Breast epithelium (tissue), 4 donors: ENCODE data around the gene FASTK. TPM values are rescaled to one million over a fixed set of nuclear protein-coding genes. Genes with fewer than 3 reads are reported as not detected.

Experiments used
- DNase-seq, 2 donors: peaks; one replicate each; pipeline ENCODE4 v3.0.0-alpha.2; 2019; ENCODE audit warnings: low spot score in 2 of 2
- H3K27ac ChIP-seq, 2 donors: fragments of 200-600 bp; sonication (generic) in 1 of 2; one replicate each; pipeline ENCODE4 v1.5.1; 2016 to 2019; ENCODE audit warnings: mild to moderate bottlenecking in 1 of 2
- H3K27me3 ChIP-seq, 2 donors: fragments of 200-600 bp; sonication (generic) in 1 of 2; one replicate each; pipeline versions ENCODE4 v1.5.1 to v1.6.0; 2017 to 2019; ENCODE audit warnings: control low read depth in 1 of 2, mild to moderate bottlenecking in 1 of 2
- H3K36me3 ChIP-seq: fragments of 200-600 bp; one replicate; pipeline ENCODE4 v1.5.1; 2019
- H3K4me1 ChIP-seq, 2 donors: fragments of 200-600 bp; sonication (generic); one replicate each; pipeline ENCODE4 v1.5.1; 2016 to 2019; ENCODE audit warnings: control low read depth in 1 of 2
- H3K4me3 ChIP-seq, 3 donors: fragments of 200-600 bp; sonication (generic); 1 replicate in 2 of 3; 2 replicates in 1 of 3; pipeline ENCODE4 v1.5.1; 2016 to 2019; ENCODE audit warnings: mild to moderate bottlenecking in 3 of 3, moderate library complexity in 2 of 3
- H3K9me3 ChIP-seq, 2 donors: fragments of 200-600 bp; sonication (generic) in 1 of 2; one replicate each; pipeline ENCODE4 v1.5.1; 2016 to 2019; ENCODE audit warnings: control low read depth in 1 of 2
- CTCF ChIP-seq, 3 donors: fragments of 450-650 bp; IDR thresholded peaks; one replicate each; pipeline ENCODE4 v1.5.1; 2016 to 2017; ENCODE audit warnings: antibody characterized with exemption in 3 of 3, mild to moderate bottlenecking in 3 of 3, moderate library complexity in 3 of 3
- POLR2A ChIP-seq: fragments of 450-650 bp; IDR thresholded peaks from one replicate; pipeline ENCODE4 v1.6.1; 2016; ENCODE audit warnings: antibody characterized with exemption, mild to moderate bottlenecking, moderate library complexity
- POLR2AphosphoS5 ChIP-seq, 3 donors: sonication (generic); formaldehyde crosslinking; IDR thresholded peaks; one replicate each; pipeline ENCODE4 v1.6.1; 2017; ENCODE audit warnings: antibody characterized with exemption in 3 of 3
- intact Hi-C: fragments of 100-400 bp; cut with DNase I; formaldehyde crosslinking; loops from one replicate; pipeline ENCODE4 v1.15.1; 2023; ENCODE audit warnings: low total_unique reads
- total RNA-seq, 3 donors: library from RNA; depleted of rRNA; stranded (reverse); fragments of >200 nt; gene quantifications; one replicate each; pipeline ENCODE4 v1.1.0, GENCODE V29; 2016

Gene FASTK
- total RNA-seq, 3 donors from 2014 or later: 45.6 to 63.5 (median 60.0) TPM

- H3K27ac ChIP-seq: peak overlapping the region in 1 of 2 donors; percentile 57
- no peaks in the 10 kb centered on the region for H3K27me3 ChIP-seq
- H3K9me3 ChIP-seq: no peaks in the 10 kb centered on the region
- no peak for DNase-seq
- intact Hi-C loops: no loop called here
- no peak for TF ChIP-seq POLR2AphosphoS5 (IDR thresholded peaks at IDR 0.05)
- TF ChIP-seq POLR2A: no peak
- TF ChIP-seq CTCF (IDR thresholded peaks at IDR 0.05): no peak
- no peaks in the 10 kb centered on the region for H3K36me3 ChIP-seq
- H3K4me3 ChIP-seq: no peak overlapping the region
- peaks cover 11 to 23% of the 10 kb centered on the region in 2 donors for H3K4me1 ChIP-seq
Measured at GRCh38 chr7:151091431-151091830, 10.8 kb upstream of the FASTK start.

- H3K27me3 ChIP-seq: no peaks in the 10 kb centered on the region
- peaks cover 11 to 23% of the 10 kb centered on the region in 2 donors for H3K4me1 ChIP-seq
- H3K4me3 ChIP-seq: no peak overlapping the region
- intact Hi-C loops: no loop called here
- DNase-seq: no peak
- H3K9me3 ChIP-seq: no peaks in the 10 kb centered on the region
- H3K36me3 ChIP-seq: no peaks in the 10 kb centered on the region
- peak overlapping the region in 1 of 2 donors; percentile 57 for H3K27ac ChIP-seq
- TF ChIP-seq POLR2A (no peak), POLR2AphosphoS5 (IDR thresholded peaks at IDR 0.05) (no peak), CTCF (IDR thresholded peaks at IDR 0.05) (no peak)
Measured at GRCh38 chr7:151091003-151091402, 10.4 kb upstream of the FASTK start.

- TF ChIP-seq CTCF (IDR thresholded peaks at IDR 0.05) (no peak), POLR2AphosphoS5 (IDR thresholded peaks at IDR 0.05) (no peak), POLR2A (no peak)
- H3K9me3 ChIP-seq: no peaks in the 10 kb centered on the region
- intact Hi-C loops: no loop called here
- peak overlapping the region; percentile 93 to 96 for H3K27ac ChIP-seq
- no peak for DNase-seq
- peaks cover 11 to 23% of the 10 kb centered on the region in 2 donors for H3K4me1 ChIP-seq
- peak overlapping the region; percentile 75 to 97 (median 76) for H3K4me3 ChIP-seq
- H3K27me3 ChIP-seq: no peaks in the 10 kb centered on the region
- no peaks in the 10 kb centered on the region for H3K36me3 ChIP-seq
Measured at GRCh38 chr7:151089893-151090730, 9.5 kb upstream of the FASTK start.

GRCh38 chr7:151088856-151089699, 8.5 kb upstream of the FASTK start:
- intact Hi-C loops: no loop called here
- TF ChIP-seq POLR2AphosphoS5 (IDR thresholded peaks at IDR 0.05): peak in 2 of 3 donors; percentile 6 to 49
- TF ChIP-seq CTCF (IDR thresholded peaks at IDR 0.05): no peak
- TF ChIP-seq POLR2A: peak; percentile 13
- H3K27ac ChIP-seq: peak overlapping the region; percentile 93 to 96
- no peaks in the 10 kb centered on the region for H3K9me3 ChIP-seq
- DNase-seq: peak; percentile 74 to 82
- no peaks in the 10 kb centered on the region for H3K36me3 ChIP-seq
- H3K27me3 ChIP-seq: no peaks in the 10 kb centered on the region
- H3K4me3 ChIP-seq: peak overlapping the region; percentile 75 to 97 (median 76)
- peaks cover 11 to 23% of the 10 kb centered on the region in 2 donors for H3K4me1 ChIP-seq
